Heart left ventricle (tissue), 13 donors: ENCODE data around the gene PRKRIP1.

Experiments used
- POLR2A ChIP-seq, 2 donors: fragments of 450-650 bp; IDR thresholded peaks; one replicate each; pipeline ENCODE4 v1.6.1; 2017; ENCODE audit warnings: antibody characterized with exemption in 2 of 2, mild to moderate bottlenecking in 2 of 2, moderate library complexity in 2 of 2
- TF ChIP-seq, protein P1 (sequence below), 12 donors: fragments of 200-600 bp; sonication (generic) in 4 of 12; IDR thresholded peaks; one replicate each; pipeline versions ENCODE4 v1.5.0 to v1.8.0; 2018 to 2022; ENCODE audit warnings: antibody characterized with exemption in 12 of 12, mild to moderate bottlenecking in 5 of 12
- donor health status: ischemic (EF 13 %, LVEDD 7.1; RV severe dilation, severe dysfunction).
- donor health status: DM: no; HTN: yes; CAD: no.
- donor health status: DM: no; HTN: no; CAD: no.
- donor health status: ischemic (EF 25% LVEDD 6.9; RV normal size, moderate dysfunction).
- donor health status: ischemic (EF 25% LVEDD 5.7; RV mildly dilated, moderate dysfunction).
- donor health status: ischemic (EF 35%, LVEDD 5.7; RV mildly dilated, moderate dysfunction).
- donor health status: nonischemic (EF 11% LVEDD 7.7; RV severe dilation, severe dysfunction).
- donor health status: DM: yes; HTN: yes; CAD: no.
- donor health status: PGD.
- donor health status: ischemic (EF 29% LVEDD 5.4; RV normal size, mild dysfunction).
- donor health status: nonischemic (EF 23%, LVEDD 6.1; RV moderate dilation, normal function).

GRCh38 chr7:102404005-102404861 is 8.1 kb downstream of the PRKRIP1 start:
- TF ChIP-seq, protein P1, sequence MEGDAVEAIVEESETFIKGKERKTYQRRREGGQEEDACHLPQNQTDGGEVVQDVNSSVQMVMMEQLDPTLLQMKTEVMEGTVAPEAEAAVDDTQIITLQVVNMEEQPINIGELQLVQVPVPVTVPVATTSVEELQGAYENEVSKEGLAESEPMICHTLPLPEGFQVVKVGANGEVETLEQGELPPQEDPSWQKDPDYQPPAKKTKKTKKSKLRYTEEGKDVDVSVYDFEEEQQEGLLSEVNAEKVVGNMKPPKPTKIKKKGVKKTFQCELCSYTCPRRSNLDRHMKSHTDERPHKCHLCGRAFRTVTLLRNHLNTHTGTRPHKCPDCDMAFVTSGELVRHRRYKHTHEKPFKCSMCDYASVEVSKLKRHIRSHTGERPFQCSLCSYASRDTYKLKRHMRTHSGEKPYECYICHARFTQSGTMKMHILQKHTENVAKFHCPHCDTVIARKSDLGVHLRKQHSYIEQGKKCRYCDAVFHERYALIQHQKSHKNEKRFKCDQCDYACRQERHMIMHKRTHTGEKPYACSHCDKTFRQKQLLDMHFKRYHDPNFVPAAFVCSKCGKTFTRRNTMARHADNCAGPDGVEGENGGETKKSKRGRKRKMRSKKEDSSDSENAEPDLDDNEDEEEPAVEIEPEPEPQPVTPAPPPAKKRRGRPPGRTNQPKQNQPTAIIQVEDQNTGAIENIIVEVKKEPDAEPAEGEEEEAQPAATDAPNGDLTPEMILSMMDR (IDR thresholded peaks at IDR 0.05) = peak; percentile 48 to 69 (median 58)
- TF ChIP-seq POLR2A (IDR thresholded peaks at IDR 0.05) = no peak
